Measurements from ENCODE around the gene NR3C2.

Gene NR3C2

GRCh38 chr4:148434075-148434773, 8.0 kb downstream of the NR3C2 start:
- no peak for DNase-seq

- no peak for DNase-seq
Measured at GRCh38 chr4:148431401-148431800, 10.8 kb downstream of the NR3C2 start.

GRCh38 chr4:148430854-148431253, 11.4 kb downstream of the NR3C2 start:
- DNase-seq = no peak

GRCh38 chr4:148429206-148429605, 13.0 kb downstream of the NR3C2 start:
- no peak for DNase-seq

- no peak for DNase-seq
Measured at GRCh38 chr4:148426643-148427042, 15.6 kb downstream of the NR3C2 start.

GRCh38 chr4:148425327-148426110, 16.7 kb downstream of the NR3C2 start:
- no peak for DNase-seq

DNA sequence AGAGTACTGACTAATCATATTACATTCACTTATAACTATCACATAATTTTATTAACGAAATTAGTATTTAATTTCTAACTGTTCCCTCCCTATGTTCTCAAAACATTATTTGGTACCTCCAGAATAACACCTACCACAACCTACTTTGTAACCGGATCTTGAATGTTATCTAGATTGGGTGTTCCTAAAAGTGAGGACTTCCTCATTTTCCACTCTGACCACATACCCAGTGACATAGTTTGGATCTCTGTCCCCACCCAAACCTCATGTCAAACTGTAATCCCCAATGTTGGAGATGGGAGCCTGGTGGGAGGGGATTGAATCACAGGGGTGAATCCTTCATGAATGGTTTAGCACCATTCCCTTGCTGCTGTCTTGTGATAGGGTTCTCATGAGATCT, 21.8 kb downstream of the NR3C2 start:
- no peak for DNase-seq

- no peak for DNase-seq
Measured at GRCh38 chr4:148415500-148415899, 26.7 kb downstream of the NR3C2 start.

- DNase-seq = no peak
Measured at GRCh38 chr4:148412460-148412994, 29.7 kb downstream of the NR3C2 start.

DNA sequence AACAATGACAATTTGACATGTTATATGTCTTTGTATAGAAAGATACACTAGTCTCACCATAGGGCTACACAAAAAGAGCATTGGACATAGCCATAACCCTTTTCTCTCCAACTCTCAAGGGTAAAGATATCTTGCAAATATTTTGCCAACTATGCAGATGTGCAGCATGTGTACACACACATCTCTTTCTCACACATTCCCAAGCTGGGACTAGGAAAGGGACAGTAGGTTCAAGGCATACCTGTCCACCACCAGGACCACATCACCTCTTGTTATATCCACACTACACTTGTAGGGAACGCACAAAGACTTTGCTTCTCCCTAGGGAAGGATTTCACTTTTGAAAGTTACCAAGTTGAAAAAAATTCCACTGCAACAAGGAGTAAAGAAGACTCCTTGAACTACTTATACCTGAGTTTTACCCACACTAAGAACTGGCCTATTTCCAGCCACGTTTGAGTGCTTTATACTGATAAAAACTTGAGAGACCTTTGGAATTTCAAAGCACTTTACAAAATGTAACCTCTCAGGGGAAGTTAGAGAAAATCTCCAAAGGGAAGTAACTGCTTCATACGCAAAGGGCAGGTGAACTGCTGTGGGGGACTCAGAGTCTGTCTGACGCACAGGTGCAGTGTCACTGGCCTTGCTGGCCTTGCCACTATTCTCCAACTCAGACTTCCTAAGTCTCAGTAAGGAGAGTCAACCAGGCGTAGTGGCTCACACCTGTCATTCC, 36.9 kb downstream of the NR3C2 start:
- no peak for DNase-seq

DNA sequence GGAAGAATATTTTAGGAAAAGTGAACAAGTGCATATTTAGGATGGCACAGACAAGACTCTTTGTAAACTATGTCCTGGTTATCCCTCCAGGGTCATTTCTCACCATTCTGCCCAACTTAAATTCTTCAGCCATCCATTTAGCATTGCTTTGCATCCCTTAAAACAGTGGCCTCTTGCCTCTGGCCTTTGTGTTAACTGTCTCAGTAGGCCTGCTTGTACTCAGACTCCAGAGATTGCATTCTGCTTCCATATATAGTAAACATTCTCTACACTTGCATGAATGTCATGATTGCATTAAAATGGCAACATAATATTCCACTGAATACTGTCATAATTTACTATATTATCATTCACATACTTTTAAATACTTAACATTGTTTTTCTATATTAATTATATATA, 43.2 kb downstream of the NR3C2 start:
- DNase-seq = no peak

DNA sequence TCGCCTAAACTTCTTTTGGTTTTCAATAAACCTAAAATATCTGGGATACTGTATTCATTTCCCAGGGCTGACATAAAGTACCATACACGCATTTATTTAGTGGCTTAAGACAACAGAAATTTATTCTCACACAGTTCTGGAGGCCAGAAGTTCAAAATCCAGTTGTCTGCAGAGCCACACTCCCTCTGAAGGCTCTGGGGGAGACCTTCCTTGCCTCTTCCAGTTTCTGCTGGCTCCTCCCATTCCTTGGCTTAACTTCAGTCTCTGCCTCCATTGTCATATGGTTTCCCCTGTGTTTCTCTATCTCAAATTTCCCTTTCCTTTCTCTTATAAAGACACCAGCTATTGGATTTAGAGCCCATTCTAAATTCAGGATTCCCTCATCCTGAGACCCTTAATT, 44.4 kb downstream of the NR3C2 start:
- no peak for DNase-seq

GRCh38 chr4:148396986-148397673, 45.1 kb downstream of the NR3C2 start:
- no peak for DNase-seq

DNA sequence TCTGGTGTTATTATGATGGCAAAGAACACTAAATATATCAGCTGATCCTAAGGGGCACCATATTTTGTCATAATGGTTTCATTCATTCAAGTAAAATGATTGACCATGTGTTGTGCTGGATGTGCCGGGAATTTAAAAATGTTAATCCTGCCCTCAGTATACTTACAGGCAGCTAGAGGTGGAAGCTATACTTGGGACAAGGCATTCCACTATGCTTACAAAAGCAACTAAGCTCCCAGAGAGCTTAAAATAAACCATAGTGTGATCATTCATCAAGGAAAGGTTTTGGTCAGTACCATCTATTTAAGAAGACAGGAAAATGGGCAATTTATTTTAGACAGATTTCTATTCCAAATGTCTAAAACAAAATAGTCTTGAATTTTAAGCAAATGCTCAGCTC, 46.4 kb downstream of the NR3C2 start:
- no peak for DNase-seq

DNA sequence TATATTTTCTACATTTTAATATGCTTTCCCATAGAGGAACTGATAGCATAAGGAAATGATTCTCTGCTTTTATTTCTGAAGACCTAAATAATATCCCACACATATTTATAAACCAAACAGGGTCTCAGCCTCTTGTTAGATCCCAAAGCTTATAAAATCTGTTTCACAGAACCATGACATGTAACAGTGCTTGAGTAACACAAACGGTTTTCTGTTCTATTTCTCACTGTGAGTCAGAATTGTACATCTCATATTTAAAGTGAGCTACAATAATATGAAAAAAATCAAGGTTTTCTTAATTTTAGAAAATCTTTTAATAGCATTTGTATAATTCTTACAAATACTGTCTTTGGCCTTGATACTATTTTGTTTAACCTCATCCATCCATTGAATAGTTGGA, 51.2 kb downstream of the NR3C2 start:
- no peak for DNase-seq

DNA sequence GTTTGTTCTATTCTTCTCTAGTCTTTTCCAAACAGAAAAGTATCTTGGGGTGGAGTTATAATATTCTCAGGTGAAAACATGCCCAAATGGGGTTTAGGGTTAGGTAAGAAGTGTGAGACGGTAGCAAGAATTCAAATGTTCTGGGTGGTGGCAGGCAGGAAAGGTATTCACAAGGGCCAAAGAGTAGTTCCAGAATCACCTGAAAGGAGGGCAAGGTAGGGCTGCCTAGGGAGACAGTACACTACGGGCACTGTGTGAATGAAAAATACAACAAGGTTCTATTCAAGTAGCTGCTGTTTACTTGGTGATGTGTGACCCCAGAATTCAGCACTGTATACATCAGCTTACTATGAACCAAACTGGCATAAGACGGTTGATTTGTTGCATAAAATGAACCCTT, 51.9 kb downstream of the NR3C2 start:
- DNase-seq = no peak

DNA sequence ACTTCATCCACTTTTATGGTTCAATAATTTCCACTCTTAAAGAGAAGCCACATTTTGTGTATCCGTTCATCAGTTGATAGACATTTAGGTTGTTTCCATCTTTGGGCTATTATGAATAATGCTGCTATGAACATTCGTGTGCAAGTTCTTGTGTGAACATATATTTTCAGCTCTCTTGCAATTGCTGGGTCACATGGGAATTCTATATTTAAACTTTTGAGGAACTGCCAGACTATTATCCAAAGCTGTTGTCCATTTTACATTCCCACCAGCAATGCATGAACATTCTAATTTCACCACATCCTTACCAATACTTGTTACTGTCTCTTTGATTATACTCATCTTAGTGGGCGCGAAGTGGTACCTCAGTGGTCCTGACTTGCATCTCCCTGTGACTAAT, 61.9 kb downstream of the NR3C2 start:
- DNase-seq = no peak

- peak; percentile 64 for DNase-seq
Measured at GRCh38 chr4:148376151-148376550, 66.1 kb downstream of the NR3C2 start.

GRCh38 chr4:148375584-148375983, 66.6 kb downstream of the NR3C2 start:
- DNase-seq = no peak

- no peak for DNase-seq
Measured at GRCh38 chr4:148373093-148373492, 69.1 kb downstream of the NR3C2 start.

- DNase-seq = no peak
Measured at GRCh38 chr4:148369919-148370318, 72.3 kb downstream of the NR3C2 start.

DNA sequence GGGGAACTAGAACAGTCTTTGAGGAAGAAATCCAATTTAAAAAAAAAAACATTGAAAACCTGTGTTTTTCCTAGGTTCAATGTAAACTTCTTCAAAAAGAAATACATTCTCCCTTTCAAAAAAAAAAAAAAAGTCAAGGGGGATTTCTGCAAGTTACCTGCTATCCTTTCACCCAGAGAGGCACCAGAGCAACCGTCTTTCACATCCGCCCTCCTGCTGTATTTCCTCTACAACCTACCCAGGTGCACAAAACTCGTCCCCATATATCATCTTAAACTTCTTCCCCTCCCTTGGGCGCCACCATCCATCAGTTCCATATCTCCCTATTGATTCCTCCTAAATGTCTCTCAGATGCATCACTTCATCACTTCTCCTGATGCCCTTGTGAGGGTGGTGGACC, 74.5 kb downstream of the NR3C2 start:
- no peak for DNase-seq

DNA sequence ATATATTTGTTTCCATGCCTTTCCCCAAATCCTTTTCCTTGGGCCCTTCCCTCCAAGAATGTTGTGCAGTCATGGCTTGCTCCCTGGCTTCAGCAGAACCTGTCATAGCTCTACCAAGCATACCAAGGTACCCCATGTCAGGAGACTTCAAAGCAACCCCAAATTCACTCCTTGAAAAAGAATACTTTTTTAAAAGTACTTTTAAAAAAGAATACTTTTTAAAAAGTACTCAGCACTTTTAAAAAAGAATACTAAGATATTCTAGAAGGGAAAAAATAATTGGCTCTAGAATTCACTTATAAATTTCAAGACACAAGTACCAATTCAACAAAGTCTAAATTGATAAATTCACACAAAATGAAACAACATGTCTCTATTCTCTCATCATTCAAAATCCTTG, 76.0 kb downstream of the NR3C2 start:
- no peak for DNase-seq

Measured in central memory CD4-positive, alpha-beta T cell (primary cell).